Adrenal gland (tissue), 12 donors: ENCODE results near the gene BRAT1. TPM values are rescaled to one million over a fixed set of nuclear protein-coding genes. Genes with fewer than 3 reads are reported as not detected.

Experiments
- DNase-seq, 7 donors: peaks; one replicate each; pipeline ENCODE4 v3.0.0-alpha.2; 2019 to 2020
- H3K27ac ChIP-seq, 5 donors: fragments of 200-600 bp; sonication (generic) in 4 of 5; 1 replicate in 3 of 5; 2 replicates in 2 of 5; pipeline versions ENCODE4 v1.5.1 to v1.8.0; 2016 to 2020; ENCODE audit warnings: mild to moderate bottlenecking in 1 of 5
- H3K27me3 ChIP-seq: fragments of 200-600 bp; 2 replicates; pipeline ENCODE4 v1.8.0; 2021
- H3K36me3 ChIP-seq, 2 donors: fragments of 200-600 bp; replicated peaks in 1 of 2; 1 replicate in 1 of 2; 2 replicates in 1 of 2; pipeline versions ENCODE4 v1.5.1 to v1.8.0; 2018 to 2022
- H3K4me1 ChIP-seq, 2 donors: fragments of 200-600 bp; replicated peaks in 1 of 2; 1 replicate in 1 of 2; 2 replicates in 1 of 2; pipeline versions ENCODE4 v1.5.1 to v1.8.0; 2018 to 2021
- H3K4me3 ChIP-seq, 4 donors: fragments of 200-600 bp; sonication (generic) in 3 of 4; one replicate each; pipeline ENCODE4 v1.5.1; 2016 to 2018
- H3K9me3 ChIP-seq, 3 donors: fragments of 200-600 bp; sonication (generic) in 1 of 3; replicated peaks in 1 of 3; 1 replicate in 2 of 3; 2 replicates in 1 of 3; pipeline versions ENCODE4 v1.5.1 to v1.8.0; 2016 to 2021
- POLR2A ChIP-seq, 2 donors: fragments of 450-650 bp; IDR thresholded peaks; one replicate each; pipeline ENCODE4 v1.6.1; 2017; ENCODE audit warnings: antibody characterized with exemption in 2 of 2, mild to moderate bottlenecking in 2 of 2, moderate library complexity in 1 of 2
- WGBS, 4 donors: extraction: QIAGEN DNeasy Blood & Tissue Kit in 2 of 4; methylation state at CpG; one replicate each; pipeline versions ENCODE4 v1.1.5 to v1.1.7; 2013 to 2017; 5-methylcytosine and 5-hydroxymethylcytosine counted together
- intact Hi-C, 2 donors: fragments of 100-400 bp; cut with DNase I; formaldehyde crosslinking; loops; one replicate each; pipeline versions ENCODE4 v1.14.1 to v1.15.0; 2022 to 2023
- polyA plus RNA-seq, 3 donors: library from polyadenylated mRNA; stranded (reverse); fragments of 200-250 nt in 2 of 3; fragments of 350-450 nt in 1 of 3; fragmentation: Illumina TruSeq in 1 of 3; extraction: RNeasy Lipid Tissue Mini Kit (QIAGEN cat#74804) in 1 of 3; gene quantifications; one replicate each; pipeline ENCODE4 v1.2.3, GENCODE V29; 2013 to 2014
- total RNA-seq, 9 donors: library from RNA; depleted of rRNA in 4 of 9; stranded (reverse); fragments of >200 nt in 4 of 9; fragments of 120-200 nt in 1 of 9; fragmentation: NEBNext Ultra II Directional in 1 of 9; extraction: Animal tissue kit (Norgen Biotek cat#: 25700) in 1 of 9; gene quantifications; one replicate each; pipeline versions ENCODE4 v1.1.0 to v1.2.4, GENCODE V29; 2013 to 2023
- TF ChIP-seq, protein P1 (sequence below), 6 experiments: fragments of 450-650 bp in 4 of 6; fragments of 200-600 bp in 2 of 6; sonication (generic) in 1 of 6; IDR thresholded peaks; 1 replicate in 5 of 6; 2 replicates in 1 of 6; pipeline versions ENCODE4 v1.5.1 to v1.8.0; 2016 to 2021; ENCODE audit warnings: antibody characterized with exemption in 6 of 6, mild to moderate bottlenecking in 2 of 6, moderate library complexity in 1 of 6
- donor health status: healthy with polysubstance abuse.
- donor health status: Bipolar disorder and iron deficiency.
- donor health status: DM: yes; HTN: yes; CAD: no.
- donor health status: DM: no; HTN: no; CAD: no.
- donor health status: DM: no; HTN: no; CAD: no.
- donor health status: DM: yes; HTN: yes; CAD: no.

The BRAT1 gene
- total and polyA plus RNA-seq, 12 donors: 3.7 to 120 (median 72.4) TPM

DNA sequence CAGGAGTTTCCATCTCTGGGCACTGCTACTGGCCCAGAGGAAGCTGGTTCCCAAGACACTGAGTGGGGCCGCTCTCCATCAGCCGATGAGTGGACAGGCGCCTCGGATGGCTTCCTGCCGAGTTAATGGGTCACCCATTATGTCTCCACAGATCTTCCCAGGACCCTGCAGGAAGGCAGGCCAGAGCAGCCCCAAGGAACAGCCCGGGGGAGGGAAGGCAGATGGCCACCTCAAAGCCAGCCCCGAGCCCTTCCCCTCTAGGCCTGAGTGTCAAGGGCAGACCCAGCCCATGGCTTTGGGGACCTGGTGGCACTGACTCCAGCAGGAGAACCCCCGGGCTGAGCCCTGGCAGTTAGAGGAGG is 39.1 kb downstream of the BRAT1 start:
- Histone ChIP-seq H3K27ac (no peak overlapping the region), H3K4me1 (peaks cover 18 to 27% of the 10 kb centered on the region in 2 donors), H3K9me3 (no peaks in the 10 kb centered on the region), H3K4me3 (no peak overlapping the region), H3K36me3 (no peaks in the 10 kb centered on the region), H3K27me3 (no peaks in the 10 kb centered on the region)
- DNase-seq: no peak
- intact Hi-C loops: no loop called here
- TF ChIP-seq, protein P1, sequence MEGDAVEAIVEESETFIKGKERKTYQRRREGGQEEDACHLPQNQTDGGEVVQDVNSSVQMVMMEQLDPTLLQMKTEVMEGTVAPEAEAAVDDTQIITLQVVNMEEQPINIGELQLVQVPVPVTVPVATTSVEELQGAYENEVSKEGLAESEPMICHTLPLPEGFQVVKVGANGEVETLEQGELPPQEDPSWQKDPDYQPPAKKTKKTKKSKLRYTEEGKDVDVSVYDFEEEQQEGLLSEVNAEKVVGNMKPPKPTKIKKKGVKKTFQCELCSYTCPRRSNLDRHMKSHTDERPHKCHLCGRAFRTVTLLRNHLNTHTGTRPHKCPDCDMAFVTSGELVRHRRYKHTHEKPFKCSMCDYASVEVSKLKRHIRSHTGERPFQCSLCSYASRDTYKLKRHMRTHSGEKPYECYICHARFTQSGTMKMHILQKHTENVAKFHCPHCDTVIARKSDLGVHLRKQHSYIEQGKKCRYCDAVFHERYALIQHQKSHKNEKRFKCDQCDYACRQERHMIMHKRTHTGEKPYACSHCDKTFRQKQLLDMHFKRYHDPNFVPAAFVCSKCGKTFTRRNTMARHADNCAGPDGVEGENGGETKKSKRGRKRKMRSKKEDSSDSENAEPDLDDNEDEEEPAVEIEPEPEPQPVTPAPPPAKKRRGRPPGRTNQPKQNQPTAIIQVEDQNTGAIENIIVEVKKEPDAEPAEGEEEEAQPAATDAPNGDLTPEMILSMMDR (IDR thresholded peaks at IDR 0.05): no peak
- no peak for TF ChIP-seq POLR2A (IDR thresholded peaks at IDR 0.05)
- WGBS, 4 donors: 81 to 89% methylated on average over 8 of the region's 8 CpGs; no CpG with 5 or more reads in 2 of the 4 donors

DNA sequence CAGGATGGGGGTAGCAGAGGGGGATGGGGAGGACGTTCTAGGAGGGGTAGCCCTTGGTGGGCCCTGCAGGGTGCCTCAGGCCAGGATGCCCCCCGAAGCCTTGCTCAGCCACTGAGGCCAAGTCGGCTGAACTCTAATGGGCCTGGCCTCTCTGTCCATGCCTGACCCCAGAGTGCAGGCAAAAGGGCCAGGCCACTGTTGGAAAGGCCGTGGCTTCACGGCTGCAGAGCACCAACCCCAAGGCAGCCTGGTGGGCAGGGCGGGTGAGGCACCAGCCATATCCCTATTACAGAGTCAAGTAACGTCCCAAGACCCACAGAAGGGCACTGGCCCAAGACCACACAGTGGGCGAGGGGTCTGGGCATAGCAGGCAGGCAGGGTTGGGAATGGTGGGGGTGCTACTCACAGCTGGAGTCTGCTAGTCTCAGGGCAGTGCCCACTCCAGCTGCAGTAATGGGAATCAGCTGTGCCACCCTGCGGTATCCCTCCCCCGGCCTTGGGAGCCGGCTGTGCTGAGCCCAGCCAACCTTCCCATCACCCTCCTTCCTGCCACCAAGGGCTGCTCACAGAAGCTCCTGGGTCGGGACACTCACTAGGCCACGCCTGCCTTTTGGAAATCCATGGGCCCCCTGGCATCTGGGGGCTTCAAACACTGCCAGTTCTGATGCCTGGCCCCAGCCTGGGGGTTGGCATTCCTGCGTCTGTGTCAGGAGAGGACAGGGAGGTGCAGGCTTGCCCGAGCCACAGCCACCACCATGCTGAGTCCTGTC is 39.7 kb downstream of the BRAT1 start:
- intact Hi-C loops: no loop called here
- DNase-seq: no peak
- peaks cover 17 to 27% of the 10 kb centered on the region in 2 donors for H3K4me1 ChIP-seq
- H3K27me3 ChIP-seq: no peaks in the 10 kb centered on the region
- H3K27ac ChIP-seq: no peak overlapping the region
- no peaks in the 10 kb centered on the region for H3K36me3 ChIP-seq
- 84 to 100% (median 91%) methylated on average over 1 to 15 of the region's 15 CpGs for WGBS, 4 donors
- TF ChIP-seq POLR2A (IDR thresholded peaks at IDR 0.05): no peak
- H3K4me3 ChIP-seq: no peak overlapping the region
- no peaks in the 10 kb centered on the region for H3K9me3 ChIP-seq

DNA sequence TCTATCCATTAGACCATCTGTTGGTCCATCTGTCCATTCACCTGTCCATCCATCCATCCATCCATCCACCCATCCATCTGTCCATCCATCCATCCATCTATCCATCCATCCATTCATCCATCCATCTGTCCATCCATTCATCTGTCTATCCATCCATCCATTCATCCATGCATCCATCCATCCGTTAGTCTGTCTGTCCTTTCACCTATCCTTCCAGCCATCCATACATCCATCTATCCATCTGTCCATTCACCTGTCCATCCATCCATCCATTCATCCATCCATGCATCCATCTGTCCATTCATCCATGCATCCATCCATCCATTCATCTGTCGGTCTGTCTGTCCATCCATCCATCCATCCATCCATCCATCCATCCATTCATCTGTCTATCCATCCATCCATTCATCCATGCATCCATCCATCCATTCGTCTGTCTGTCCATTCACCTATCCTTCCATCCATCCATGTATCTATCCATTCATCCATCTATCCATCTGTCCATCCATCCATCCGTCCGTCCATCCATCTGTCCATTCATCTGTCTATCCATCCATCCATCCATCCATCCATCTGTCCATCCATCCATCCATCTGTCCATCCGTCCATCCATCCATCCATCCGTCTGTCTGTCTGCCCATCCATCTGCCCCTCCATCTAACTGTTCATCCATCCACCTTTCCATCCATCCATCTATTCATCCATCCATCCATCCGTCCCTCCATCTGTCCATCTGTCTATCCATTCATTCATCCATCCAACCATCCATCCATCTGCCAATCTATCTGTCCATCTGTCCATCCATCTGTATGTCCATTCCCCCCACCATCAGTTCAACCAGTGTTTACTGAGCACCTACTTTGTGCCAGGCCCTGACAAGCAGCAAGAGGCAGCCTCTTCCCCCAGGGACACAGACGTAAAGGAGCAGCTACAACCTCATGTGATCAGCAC is 40.6 kb downstream of the BRAT1 start:
- Histone ChIP-seq H3K36me3 (no peaks in the 10 kb centered on the region), H3K27ac (no peak overlapping the region), H3K4me1 (peaks cover 10 to 25% of the 10 kb centered on the region in 2 donors), H3K27me3 (no peaks in the 10 kb centered on the region), H3K9me3 (no peaks in the 10 kb centered on the region), H3K4me3 (no peak overlapping the region)
- intact Hi-C loops: no loop called here
- TF ChIP-seq, protein P1 (IDR thresholded peaks at IDR 0.05): no peak
- TF ChIP-seq POLR2A (IDR thresholded peaks at IDR 0.05): no peak
- 78 to 86% (median 80%) methylated on average over 9 of the region's 9 CpGs for WGBS, 4 donors
- no peak for DNase-seq

DNA sequence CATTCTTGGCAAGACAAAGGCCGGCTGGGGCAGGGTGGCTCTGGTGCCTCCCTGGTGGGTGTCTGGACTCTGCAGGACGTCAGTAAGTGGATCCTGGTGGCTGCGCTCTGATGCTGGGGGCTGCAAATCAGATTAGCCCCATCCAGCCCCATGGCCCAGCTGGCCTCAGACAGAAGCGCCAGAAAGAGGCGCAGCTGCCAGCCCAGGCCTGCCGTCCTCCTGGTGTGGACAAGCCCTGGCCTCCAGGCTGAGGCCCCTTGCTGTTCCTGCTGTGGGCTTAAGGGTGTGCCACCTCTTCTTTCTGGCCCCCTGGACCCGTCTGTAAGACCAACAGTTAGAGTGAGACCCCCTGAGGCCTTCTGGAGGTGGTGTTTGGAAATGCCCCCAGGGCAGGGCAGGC is 41.6 kb downstream of the BRAT1 start:
- Histone ChIP-seq H3K4me1 (peaks cover 4 to 21% of the 10 kb centered on the region in 2 donors), H3K27me3 (no peaks in the 10 kb centered on the region), H3K36me3 (no peaks in the 10 kb centered on the region), H3K27ac (no peak overlapping the region), H3K4me3 (no peak overlapping the region), H3K9me3 (no peaks in the 10 kb centered on the region)
- no peak for DNase-seq
- TF ChIP-seq, protein P1 (IDR thresholded peaks at IDR 0.05): no peak
- TF ChIP-seq POLR2A (IDR thresholded peaks at IDR 0.05): no peak
- intact Hi-C loops: no loop called here
- 75 to 96% (median 88%) methylated on average over 2 to 7 of the region's 7 CpGs for WGBS, 4 donors
